ENCODE data around the gene ANO7.

The ANO7 gene

GRCh38 chr2:241146286-241146685 is 42.2 kb upstream of the ANO7 start:
- TF ChIP-seq BACH2 (CRISPR knock-in tag; IDR thresholded peaks at IDR 0.05; ENCODE audit: borderline replicate concordance) (no peak), PPARA (CRISPR knock-in tag; IDR thresholded peaks at IDR 0.05; ENCODE audit: borderline replicate concordance) (no peak), TOX (CRISPR knock-in tag; IDR thresholded peaks at IDR 0.05; ENCODE audit: borderline replicate concordance) (no peak), CSDC2 (CRISPR knock-in tag; IDR thresholded peaks at IDR 0.05) (no peak), CSRNP3 (CRISPR knock-in tag; IDR thresholded peaks at IDR 0.05) (no peak), ZNF70 (CRISPR knock-in tag; IDR thresholded peaks at IDR 0.05) (no peak), ARNTL (CRISPR knock-in tag; IDR thresholded peaks at IDR 0.05; ENCODE audit: borderline replicate concordance, low read depth) (no peak), GLIS3 (CRISPR knock-in tag; IDR thresholded peaks at IDR 0.05) (no peak), ZNF565 (CRISPR knock-in tag; conservative IDR thresholded peaks at IDR 0.05; ENCODE audit: low read depth) (no peak), POU6F1 (CRISPR knock-in tag; IDR thresholded peaks at IDR 0.05; ENCODE audit: borderline replicate concordance, low read depth) (no peak), CREB5 (CRISPR knock-in tag; IDR thresholded peaks at IDR 0.05; ENCODE audit: low read depth) (no peak), ESRRG (CRISPR knock-in tag; IDR thresholded peaks at IDR 0.05) (no peak)
- no peak for ATAC-seq

- TF ChIP-seq TOX (CRISPR knock-in tag; IDR thresholded peaks at IDR 0.05; ENCODE audit: borderline replicate concordance) (no peak), CSRNP3 (CRISPR knock-in tag; IDR thresholded peaks at IDR 0.05) (no peak), ARNTL (CRISPR knock-in tag; IDR thresholded peaks at IDR 0.05; ENCODE audit: borderline replicate concordance, low read depth) (no peak), OSR1 (CRISPR knock-in tag; IDR thresholded peaks at IDR 0.05) (no peak), TSHZ2 (CRISPR knock-in tag; IDR thresholded peaks at IDR 0.05) (no peak), CSDC2 (CRISPR knock-in tag; IDR thresholded peaks at IDR 0.05) (no peak), ZFP30 (CRISPR knock-in tag; IDR thresholded peaks at IDR 0.05) (no peak), PPARA (CRISPR knock-in tag; IDR thresholded peaks at IDR 0.05; ENCODE audit: borderline replicate concordance) (no peak), RARB (CRISPR knock-in tag; IDR thresholded peaks at IDR 0.05) (no peak), ISL1 (CRISPR knock-in tag; IDR thresholded peaks at IDR 0.05) (no peak), ZNF70 (CRISPR knock-in tag; IDR thresholded peaks at IDR 0.05) (no peak), POU6F1 (CRISPR knock-in tag; IDR thresholded peaks at IDR 0.05; ENCODE audit: borderline replicate concordance, low read depth) (no peak), SNAI2 (CRISPR knock-in tag; IDR thresholded peaks at IDR 0.05) (no peak), TCF4 (CRISPR knock-in tag; IDR thresholded peaks at IDR 0.05; ENCODE audit: borderline replicate concordance) (no peak), BACH2 (CRISPR knock-in tag; IDR thresholded peaks at IDR 0.05; ENCODE audit: borderline replicate concordance) (no peak), ZNF8 (CRISPR knock-in tag; IDR thresholded peaks at IDR 0.05) (no peak), ZFP3 (CRISPR knock-in tag; IDR thresholded peaks at IDR 0.05) (no peak), PATZ1 (CRISPR knock-in tag; IDR thresholded peaks at IDR 0.05; ENCODE audit: borderline replicate concordance) (no peak), CREB5 (CRISPR knock-in tag; IDR thresholded peaks at IDR 0.05; ENCODE audit: low read depth) (no peak), ZNF565 (CRISPR knock-in tag; conservative IDR thresholded peaks at IDR 0.05; ENCODE audit: low read depth) (no peak)
- ATAC-seq: no peak
Measured at GRCh38 chr2:241147336-241147735, 41.1 kb upstream of the ANO7 start.

Data from SK-N-SH treated with all-trans-retinoic acid at 6 μM for 48 hours (cell line).